ENCODE results near the gene ZNF778. TPM values are rescaled to one million over a fixed set of nuclear protein-coding genes. Genes with fewer than 3 reads are reported as not detected.

Gene ZNF778
- total RNA-seq, 1 experiment from 2014 or later, result 16.4 TPM

DNA sequence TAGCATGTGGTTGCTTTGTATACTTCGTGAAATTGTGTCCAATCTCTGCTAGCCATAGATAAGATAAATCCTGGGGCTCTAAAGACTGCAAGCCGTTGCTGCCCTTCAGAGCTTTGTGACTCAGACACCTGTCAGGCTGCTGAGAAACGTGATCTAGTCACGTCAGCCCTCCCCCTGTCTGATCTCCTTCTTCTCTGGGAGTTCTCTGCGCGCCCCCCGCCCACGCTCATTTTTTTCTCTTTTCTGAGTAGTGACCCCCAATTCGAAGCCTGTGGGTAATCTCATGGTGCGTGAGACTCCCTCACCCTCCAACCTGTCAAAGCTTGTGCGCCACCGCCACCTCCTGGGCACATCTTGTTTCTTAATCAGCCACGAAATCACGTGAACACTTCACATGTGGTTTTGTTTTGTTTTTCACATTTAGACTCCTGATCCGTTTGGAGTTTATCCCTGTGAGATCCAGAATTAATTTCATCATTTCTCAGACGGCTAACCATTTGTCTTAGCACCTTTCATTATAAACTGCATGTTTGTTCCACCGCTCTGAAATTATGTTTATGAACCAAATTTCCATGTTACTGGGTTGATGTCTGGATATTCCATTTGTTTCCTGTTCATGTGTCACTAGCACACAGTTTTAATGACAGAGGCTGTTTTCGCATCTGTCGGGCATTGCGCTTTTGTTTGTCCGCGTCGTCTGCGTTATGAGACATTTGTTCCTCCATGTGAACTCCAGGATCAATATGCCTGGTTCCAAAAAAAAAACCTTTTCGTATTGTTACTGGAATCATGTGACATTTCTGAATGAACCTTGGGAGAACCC is 977 bp upstream of the ZNF778 start:
- H2BK5ac ChIP-seq (ENCODE audit: insufficient read length, low read length), result no peak overlapping the region
- no peak overlapping the region for H3K23ac ChIP-seq (ENCODE audit: insufficient read length, low read depth, low read length)
- no peak overlapping the region for H2AFZ ChIP-seq (ENCODE audit: low read length)
- Mint-ChIP-seq H3K9me3 (no peaks in the 10 kb centered on the region), H3K4me1 (peaks cover 7 to 12% of the 10 kb centered on the region in 2 experiments), H3K27ac (peak overlapping the region in 2 of 3 experiments; percentile 2 to 94; a peak in 5 of 7 replicates), H3K4me3 (peak overlapping the region; percentile 85 to 92), H3K27me3 (ENCODE audit: low read depth) (peaks cover 2% of the 10 kb centered on the region; the same call in 1 of the 2 replicates), H3K36me3 (ENCODE audit: insufficient read depth in 1 of 3, low read depth in 3 of 3) (peaks cover 0 to 5% (median 4%) of the 10 kb centered on the region in 3 experiments; a peak in 5 of 7 replicates)
- no peak overlapping the region for H3T11ph ChIP-seq (ENCODE audit: low read length)
- H2BK12ac ChIP-seq (ENCODE audit: insufficient read length, low read depth, low read length), result no peak overlapping the region
- H3K4ac ChIP-seq (ENCODE audit: low read depth, low read length), result no peak overlapping the region
- TF ChIP-seq, protein P1, sequence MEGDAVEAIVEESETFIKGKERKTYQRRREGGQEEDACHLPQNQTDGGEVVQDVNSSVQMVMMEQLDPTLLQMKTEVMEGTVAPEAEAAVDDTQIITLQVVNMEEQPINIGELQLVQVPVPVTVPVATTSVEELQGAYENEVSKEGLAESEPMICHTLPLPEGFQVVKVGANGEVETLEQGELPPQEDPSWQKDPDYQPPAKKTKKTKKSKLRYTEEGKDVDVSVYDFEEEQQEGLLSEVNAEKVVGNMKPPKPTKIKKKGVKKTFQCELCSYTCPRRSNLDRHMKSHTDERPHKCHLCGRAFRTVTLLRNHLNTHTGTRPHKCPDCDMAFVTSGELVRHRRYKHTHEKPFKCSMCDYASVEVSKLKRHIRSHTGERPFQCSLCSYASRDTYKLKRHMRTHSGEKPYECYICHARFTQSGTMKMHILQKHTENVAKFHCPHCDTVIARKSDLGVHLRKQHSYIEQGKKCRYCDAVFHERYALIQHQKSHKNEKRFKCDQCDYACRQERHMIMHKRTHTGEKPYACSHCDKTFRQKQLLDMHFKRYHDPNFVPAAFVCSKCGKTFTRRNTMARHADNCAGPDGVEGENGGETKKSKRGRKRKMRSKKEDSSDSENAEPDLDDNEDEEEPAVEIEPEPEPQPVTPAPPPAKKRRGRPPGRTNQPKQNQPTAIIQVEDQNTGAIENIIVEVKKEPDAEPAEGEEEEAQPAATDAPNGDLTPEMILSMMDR (conservative IDR thresholded peaks at IDR 0.05), result peak; percentile 77
- no peak overlapping the region for H3K14ac ChIP-seq (ENCODE audit: insufficient read depth, low read length)
- H2AK5ac ChIP-seq (ENCODE audit: insufficient read length, low read length), result no peak overlapping the region
- no peak overlapping the region for H4K8ac ChIP-seq (replicated peaks; ENCODE audit: insufficient read length, low read depth, low read length)
- no CpG with 5 or more reads among the region's 25 CpGs for WGBS (ENCODE audit: extremely low coverage, insufficient read length, low lambda C conversion rate)
- H3K79me2 ChIP-seq (ENCODE audit: insufficient read depth, low read length), result no peaks in the 10 kb centered on the region
- H3K79me1 ChIP-seq (ENCODE audit: insufficient read depth, low read depth, low read length, poor library complexity, severe bottlenecking), result no peaks in the 10 kb centered on the region
- no peak overlapping the region for H2BK120ac ChIP-seq (ENCODE audit: low read depth, low read length, poor library complexity, severe bottlenecking)
- no peak overlapping the region for H2BK20ac ChIP-seq (ENCODE audit: low read depth, low read length, poor library complexity, severe bottlenecking)
- H3K23me2 ChIP-seq (ENCODE audit: insufficient read length, low read depth, low read length, poor library complexity, severe bottlenecking), result peaks cover 3% of the 10 kb centered on the region
- peak overlapping the region; percentile 70 for H3K4me2 ChIP-seq (ENCODE audit: insufficient read depth, insufficient read length, low read length)
- H3K27me3 ChIP-seq (ENCODE audit: insufficient read depth, low read length), result no peaks in the 10 kb centered on the region
- H3K4me1 ChIP-seq (ENCODE audit: insufficient read depth, low read length), result no peaks in the 10 kb centered on the region
- H4K20me1 ChIP-seq (ENCODE audit: control insufficient read depth, insufficient read depth, insufficient read length), result no peaks in the 10 kb centered on the region
- H2BK15ac ChIP-seq (ENCODE audit: low read depth, low read length), result no peak overlapping the region
- H3K56ac ChIP-seq (ENCODE audit: insufficient read length, low read depth, low read length), result no peak overlapping the region
- no peaks in the 10 kb centered on the region for H3K9me3 ChIP-seq (ENCODE audit: control insufficient read depth, low read depth, low read length)
- peak overlapping the region; percentile 88 for H3K9ac ChIP-seq (ENCODE audit: extremely low read depth, insufficient read length, low read length)
- DNase-seq, result peak; percentile 68
- H4K91ac ChIP-seq (ENCODE audit: insufficient read length, low read depth, low read length), result no peak overlapping the region
- H4K5ac ChIP-seq (ENCODE audit: insufficient read length, low read depth, low read length), result no peak overlapping the region
- no peak overlapping the region for H3K18ac ChIP-seq (ENCODE audit: insufficient read length, low read depth, low read length)
- no peak overlapping the region for H3K27ac ChIP-seq (ENCODE audit: insufficient read length, low read depth, low read length)
